HEK293T (cell line): ENCODE results near the gene CCNYL1.

Experiments
- BHLHE40 ChIP-seq: fragments of 450-650 bp; IDR thresholded peaks from 2 replicates; pipeline ENCODE4 v1.6.1; 2016; ENCODE audit warnings: mild to moderate bottlenecking, moderate library complexity, borderline replicate concordance
- FOXA1 ChIP-seq: fragments of 450-650 bp; IDR thresholded peaks from 2 replicates; pipeline ENCODE4 v1.6.1; 2016; ENCODE audit warnings: mild to moderate bottlenecking
- FOXM1 ChIP-seq: fragments of 450-650 bp; IDR thresholded peaks from 2 replicates; pipeline ENCODE4 v1.6.1; 2017; ENCODE audit warnings: mild to moderate bottlenecking, borderline replicate concordance
- L3MBTL2 ChIP-seq: fragments of 450-650 bp; conservative IDR thresholded peaks from 2 replicates; pipeline ENCODE4 v1.6.1; 2016; ENCODE audit warnings: mild to moderate bottlenecking
- NFRKB ChIP-seq: fragments of 450-650 bp; IDR thresholded peaks from 2 replicates; pipeline ENCODE4 v1.6.1; 2016; ENCODE audit warnings: mild to moderate bottlenecking, moderate library complexity
- TARDBP ChIP-seq: fragments of 450-650 bp; IDR thresholded peaks from 2 replicates; pipeline ENCODE4 v1.6.1; 2016
- TF ChIP-seq, protein P1 (sequence below): fragments of 450-650 bp; IDR thresholded peaks from 2 replicates; pipeline ENCODE4 v1.6.1; 2016

DNA sequence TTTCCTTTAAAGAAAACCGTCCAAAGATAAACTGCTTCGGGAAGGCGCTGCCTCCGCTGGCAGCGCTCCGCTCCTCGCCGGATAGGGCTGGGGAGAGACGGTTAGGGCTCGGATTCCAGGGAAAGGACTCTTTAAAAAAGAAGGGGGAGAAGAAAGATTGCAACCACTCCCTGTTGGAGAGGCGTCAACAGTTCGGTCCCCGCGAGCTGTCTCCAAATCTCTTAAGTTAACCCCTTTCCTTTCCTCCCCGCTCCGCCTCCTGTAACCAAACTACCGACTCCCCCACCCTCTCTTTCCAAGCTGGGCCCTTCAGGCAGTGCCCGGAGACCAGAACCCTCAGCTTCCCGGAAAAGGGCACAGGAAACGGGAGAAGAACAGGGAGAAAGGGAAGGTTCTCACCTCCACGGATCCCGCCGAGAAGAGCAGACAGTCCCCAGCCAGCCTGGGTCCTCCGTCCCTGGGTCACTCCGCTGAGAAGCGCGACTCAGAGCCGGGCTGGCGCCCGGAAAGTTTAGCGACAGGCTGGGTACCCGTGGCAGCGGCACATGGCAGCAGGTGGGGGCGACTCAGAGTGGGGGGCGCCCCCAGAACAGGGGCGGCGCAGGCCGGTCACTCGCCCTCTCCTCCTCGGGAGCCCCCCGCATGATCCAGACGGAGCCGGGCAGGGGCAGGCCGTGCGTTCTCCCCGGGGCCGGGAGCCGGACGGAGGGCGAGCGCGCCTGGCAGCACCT lies 57.6 kb downstream of the CCNYL1 start:
- TF ChIP-seq L3MBTL2 (peak; percentile 60; the same call in 1 of the 2 replicates), FOXM1 (no peak), NFRKB (no peak), BHLHE40 (no peak), FOXA1 (no peak), TARDBP (no peak)
- TF ChIP-seq, protein P1, sequence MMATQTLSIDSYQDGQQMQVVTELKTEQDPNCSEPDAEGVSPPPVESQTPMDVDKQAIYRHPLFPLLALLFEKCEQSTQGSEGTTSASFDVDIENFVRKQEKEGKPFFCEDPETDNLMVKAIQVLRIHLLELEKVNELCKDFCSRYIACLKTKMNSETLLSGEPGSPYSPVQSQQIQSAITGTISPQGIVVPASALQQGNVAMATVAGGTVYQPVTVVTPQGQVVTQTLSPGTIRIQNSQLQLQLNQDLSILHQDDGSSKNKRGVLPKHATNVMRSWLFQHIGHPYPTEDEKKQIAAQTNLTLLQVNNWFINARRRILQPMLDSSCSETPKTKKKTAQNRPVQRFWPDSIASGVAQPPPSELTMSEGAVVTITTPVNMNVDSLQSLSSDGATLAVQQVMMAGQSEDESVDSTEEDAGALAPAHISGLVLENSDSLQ, result no peak
